NCI-H345 treated with DMSO at 0.1 percent for 48 hours (cell line): ENCODE data around the gene CPVL.

Source experiments
- DNase-seq: peaks from one replicate; lab custom pipeline; 2025; ENCODE audit not compliant: unreplicated experiment; lab: John Stamatoyannopoulos, UW

CPVL gene

GRCh38 chr7:29156907-29157452 lies 10.6 kb upstream of the CPVL start:
- DNase-seq = peak; percentile 37

GRCh38 chr7:29154076-29154475 lies 7.7 kb upstream of the CPVL start:
- DNase-seq = no peak

GRCh38 chr7:29150856-29151255 lies 4.5 kb upstream of the CPVL start:
- DNase-seq = no peak

- DNase-seq = no peak
Measured at GRCh38 chr7:29149036-29149435, 2.7 kb upstream of the CPVL start.

GRCh38 chr7:29147821-29148220 lies 1.5 kb upstream of the CPVL start:
- DNase-seq = no peak

GRCh38 chr7:29146888-29147609 lies 712 bp upstream of the CPVL start:
- DNase-seq = peak; percentile 55

GRCh38 chr7:29145553-29146056 lies 732 bp downstream of the CPVL start:
- no peak for DNase-seq

- DNase-seq = no peak
Measured at GRCh38 chr7:29143751-29144150, 2.6 kb downstream of the CPVL start.

- DNase-seq = no peak
Measured at GRCh38 chr7:29142021-29142727, 4.2 kb downstream of the CPVL start.

GRCh38 chr7:29140873-29141468 lies 5.4 kb downstream of the CPVL start:
- DNase-seq = no peak

- DNase-seq = no peak
Measured at GRCh38 chr7:29139796-29140195, 6.5 kb downstream of the CPVL start.

- no peak for DNase-seq
Measured at GRCh38 chr7:29139191-29139590, 7.1 kb downstream of the CPVL start.

GRCh38 chr7:29138588-29138987 lies 7.7 kb downstream of the CPVL start:
- no peak for DNase-seq

- DNase-seq = no peak
Measured at GRCh38 chr7:29135846-29136245, 10.5 kb downstream of the CPVL start.

GRCh38 chr7:29132980-29133379 lies 13.4 kb downstream of the CPVL start:
- DNase-seq = no peak

GRCh38 chr7:29131678-29132077 lies 14.7 kb downstream of the CPVL start:
- no peak for DNase-seq

- no peak for DNase-seq
Measured at GRCh38 chr7:29130096-29130495, 16.2 kb downstream of the CPVL start.

GRCh38 chr7:29127527-29127926 lies 18.8 kb downstream of the CPVL start:
- no peak for DNase-seq

GRCh38 chr7:29126804-29127203 lies 19.5 kb downstream of the CPVL start:
- DNase-seq = no peak

GRCh38 chr7:29123626-29124190 lies 22.6 kb downstream of the CPVL start:
- no peak for DNase-seq

- DNase-seq = no peak
Measured at GRCh38 chr7:29122759-29123158, 23.6 kb downstream of the CPVL start.
